Glomerular endothelial cell (primary cell): ENCODE results near the gene MSANTD2. TPM values are rescaled to one million over a fixed set of nuclear protein-coding genes. Genes with fewer than 3 reads are reported as not detected.
"Not testable (repeated sequence)": the region's sequence is repeated elsewhere in the genome, so short reads cannot be mapped to it uniquely, and the experiment has no call there.

Experiments used
- DNase-seq: peaks from one replicate; pipeline ENCODE4 v3.0.0-alpha.2; 2011; ENCODE audit warnings: low read depth, low spot score; ENCODE audit errors: extremely low read depth
- total RNA-seq: library from RNA; depleted of rRNA; stranded (reverse); fragments of >200 nt; gene quantifications from 2 replicates; pipeline ENCODE4 v1.2.3, GENCODE V29; 2015

MSANTD2 gene
- total RNA-seq, 1 donor from 2014 or later = 17.4 TPM

GRCh38 chr11:124778281-124778680 lies 21.9 kb downstream of the MSANTD2 start:
- DNase-seq = no peak

DNA sequence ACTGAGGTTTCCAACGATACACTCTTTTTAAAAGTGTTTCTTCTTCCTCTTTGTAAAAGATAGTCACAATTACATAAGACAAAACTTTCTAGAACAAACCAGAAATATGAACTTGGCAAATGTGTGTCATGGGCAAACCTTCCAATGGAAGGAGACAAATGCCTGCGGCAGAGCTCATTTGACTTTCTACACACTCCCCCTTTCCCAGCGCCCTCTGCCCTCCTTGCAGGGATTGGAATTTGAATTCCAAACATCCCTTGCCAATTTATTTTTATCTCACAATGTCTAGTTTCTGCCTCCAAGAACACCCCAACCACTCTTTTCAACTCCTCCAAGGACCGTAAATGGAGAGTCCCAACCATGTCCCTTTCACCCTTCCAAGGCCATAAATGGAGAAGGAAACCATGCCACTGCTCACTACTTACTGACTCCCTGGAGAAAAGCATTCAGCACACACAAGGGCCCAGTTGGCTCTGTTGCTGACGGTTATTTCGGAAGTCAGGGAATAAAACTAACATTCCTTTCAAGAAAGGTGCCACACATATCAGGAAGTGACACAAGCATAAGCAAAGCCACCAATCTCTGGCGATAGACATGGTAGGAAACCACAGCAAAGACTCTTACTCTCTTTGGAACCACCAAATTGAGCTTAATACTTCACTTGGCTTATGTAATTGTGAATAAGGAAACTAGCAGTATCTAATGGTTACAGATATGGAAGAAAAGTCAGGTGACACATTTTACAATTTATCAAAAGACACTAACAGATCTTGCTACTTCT lies 23.2 kb downstream of the MSANTD2 start:
- DNase-seq = no peak

DNA sequence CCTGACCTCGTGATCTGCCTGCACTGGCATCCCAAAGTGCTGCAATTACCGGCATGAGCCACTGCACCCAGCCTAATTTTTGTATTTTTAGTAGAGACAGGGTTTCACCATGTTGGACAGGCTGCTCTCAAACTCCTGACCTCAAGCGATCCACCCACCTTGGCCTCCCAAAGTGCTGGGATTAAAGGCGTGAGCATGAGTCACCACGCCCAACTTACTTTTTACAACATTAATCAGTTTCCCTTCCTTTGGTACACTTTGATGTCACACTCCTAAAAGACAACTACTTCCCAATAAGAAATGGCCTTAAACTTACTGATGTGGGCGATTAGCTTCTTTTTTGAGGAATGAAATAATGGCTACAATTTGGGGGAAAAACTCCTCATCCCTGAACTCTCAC lies 29.2 kb downstream of the MSANTD2 start:
- DNase-seq = not testable (repeated sequence)

GRCh38 chr11:124769806-124770774 lies 30.1 kb downstream of the MSANTD2 start:
- no peak for DNase-seq

DNA sequence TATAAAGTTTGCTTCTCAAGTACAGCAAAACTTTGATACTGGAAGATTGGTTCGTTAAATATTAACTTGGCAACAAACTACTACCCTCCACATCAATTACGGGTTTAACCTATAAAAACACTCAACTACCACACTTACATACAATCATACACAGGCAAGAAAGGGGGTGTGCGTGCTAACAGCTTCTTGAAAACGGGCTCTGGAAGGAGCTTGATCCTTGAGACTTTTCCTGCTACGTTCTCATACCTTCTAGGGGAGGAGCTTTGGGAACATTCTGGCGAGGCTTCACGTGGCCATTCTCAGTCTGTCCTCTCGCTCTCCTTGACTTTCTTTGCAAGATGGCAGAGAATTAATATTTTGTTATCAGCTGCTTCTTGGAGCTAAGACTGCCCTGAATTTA lies 31.3 kb downstream of the MSANTD2 start:
- DNase-seq = no peak

DNA sequence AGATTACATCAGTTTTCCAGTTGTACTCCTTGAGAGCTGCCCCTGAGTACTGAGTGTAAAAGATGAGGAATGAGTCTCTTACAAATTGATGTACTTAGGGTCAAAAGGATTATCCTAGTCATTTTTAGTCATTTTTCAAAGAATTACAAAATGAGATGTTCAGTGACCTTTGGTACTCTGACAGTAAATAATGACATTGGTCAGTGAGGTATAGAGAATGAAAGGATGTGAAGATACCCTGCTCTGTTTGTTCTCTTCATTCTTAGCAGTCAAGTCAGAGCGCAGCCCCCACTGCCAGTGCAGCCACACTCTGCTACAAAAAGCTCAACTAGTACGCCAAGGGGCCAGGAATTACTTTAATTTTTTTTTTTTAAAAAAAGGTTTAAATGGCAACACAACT lies 34.0 kb downstream of the MSANTD2 start:
- no peak for DNase-seq

DNA sequence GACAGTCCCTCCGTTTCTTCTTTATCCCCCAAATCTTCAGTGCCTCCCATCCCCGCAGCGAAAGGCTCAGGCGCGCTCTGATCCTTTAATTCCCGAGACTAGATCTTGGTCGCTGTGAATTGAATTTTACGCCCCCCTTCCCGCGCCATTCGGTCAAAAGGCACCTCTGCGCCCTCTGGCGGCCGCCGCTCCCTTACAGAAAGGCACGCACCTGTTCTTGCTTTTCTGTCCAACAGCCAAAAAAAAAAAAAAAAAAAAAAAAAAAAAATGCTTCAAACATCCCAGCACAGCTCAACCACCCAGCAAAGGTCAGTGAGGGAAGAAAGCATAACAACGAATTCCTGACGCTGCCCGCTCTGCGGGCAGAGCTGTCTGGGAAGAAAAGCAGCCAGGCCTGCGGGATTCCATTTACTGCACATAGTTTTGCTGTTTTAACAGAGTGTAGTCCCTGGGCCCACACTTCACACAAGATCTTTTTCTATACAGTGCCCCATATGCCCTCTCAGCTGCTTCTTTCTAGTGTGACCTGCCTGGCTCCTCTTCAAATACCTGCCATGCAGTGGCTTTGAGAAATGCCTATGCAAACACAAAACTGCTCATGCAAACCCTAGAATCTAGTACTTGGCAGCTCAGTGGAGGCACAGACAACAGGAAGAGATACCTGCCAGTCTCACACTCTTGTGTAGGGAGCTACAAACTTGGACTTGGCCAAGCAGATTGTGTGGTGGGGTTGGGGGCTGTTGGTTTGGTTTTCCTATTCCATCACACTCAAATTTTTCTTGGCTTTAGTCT lies 36.9 kb downstream of the MSANTD2 start:
- DNase-seq = no peak

DNA sequence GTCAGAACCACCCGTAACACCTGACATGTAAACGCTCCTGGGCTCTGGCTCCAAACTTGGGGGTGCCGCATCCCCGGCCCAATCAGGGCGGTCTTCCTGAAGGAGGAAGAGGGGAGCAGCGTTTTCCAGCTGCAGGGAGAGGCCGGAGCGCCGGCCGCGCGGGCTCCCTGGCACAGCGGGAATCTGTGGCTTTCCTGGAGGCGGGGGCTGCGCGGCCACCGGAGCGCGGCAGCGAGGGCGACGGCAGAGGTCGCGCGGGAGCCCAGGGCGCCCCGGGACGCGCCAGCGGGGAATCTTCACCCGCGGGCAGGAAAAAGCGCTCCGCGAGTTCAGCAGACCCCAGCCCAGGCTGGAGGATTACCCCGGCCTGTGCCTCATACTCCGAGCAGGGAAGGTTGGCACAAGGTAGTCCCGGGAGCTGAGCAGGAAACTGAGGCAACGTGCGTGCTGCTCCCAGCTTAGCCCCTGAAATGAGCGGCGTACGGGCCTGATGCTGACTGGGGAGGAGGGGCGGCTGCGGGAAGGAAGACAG lies 37.5 kb downstream of the MSANTD2 start:
- no peak for DNase-seq

GRCh38 chr11:124762105-124762623 lies 38.0 kb downstream of the MSANTD2 start, which contains the start of gene ESAM:
Gene ESAM, minus strand, starts transcription at chr11:124762290. Its CDS starts 136 bp downstream, at chr11:124762154.
- DNase-seq = no peak

- DNase-seq = no peak
Observed at GRCh38 chr11:124761301-124762104, 38.7 kb downstream of the MSANTD2 start.

DNA sequence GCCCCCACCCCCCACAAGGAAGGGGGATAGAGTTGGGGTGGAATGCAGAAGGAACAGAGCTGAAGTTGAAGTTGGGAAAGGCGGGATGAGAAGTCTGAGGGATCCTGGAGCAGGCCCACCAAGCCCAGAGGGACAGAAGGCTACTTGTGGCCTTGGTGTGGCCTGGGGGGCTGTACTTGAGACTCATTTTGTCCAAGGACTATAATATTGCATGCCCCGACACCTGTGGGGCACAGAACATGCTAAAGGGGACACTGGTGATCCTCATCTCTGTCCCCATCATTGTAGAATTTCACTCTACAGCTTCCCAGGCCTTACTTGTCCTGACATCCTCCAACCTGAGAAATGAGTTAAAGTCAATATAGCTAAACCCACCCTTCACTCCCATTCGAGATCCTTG lies 39.4 kb downstream of the MSANTD2 start:
- no peak for DNase-seq

DNA sequence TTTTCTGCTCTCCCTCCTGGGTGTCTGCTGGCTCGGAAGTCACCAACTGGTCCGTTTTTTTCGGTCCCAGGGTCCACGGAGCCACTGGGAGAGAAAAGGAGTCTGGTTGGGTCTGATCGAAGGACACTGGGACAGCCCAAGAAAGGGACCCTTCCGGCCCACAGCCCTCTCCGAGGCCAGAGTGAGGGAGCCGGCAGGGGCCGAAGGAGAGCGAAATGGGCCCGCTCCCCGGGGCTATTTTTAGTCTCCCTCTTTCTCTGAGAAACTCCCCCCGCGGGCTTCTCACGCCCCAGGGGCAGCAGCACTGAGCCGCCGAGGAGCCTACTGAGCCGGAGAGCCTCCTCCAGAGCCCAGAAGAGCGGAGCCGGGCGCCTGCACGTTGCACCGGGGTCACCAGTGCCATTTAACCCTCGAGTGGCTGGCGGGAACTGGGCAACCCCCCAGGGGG lies 40.0 kb downstream of the MSANTD2 start:
- DNase-seq = no peak

GRCh38 chr11:124759266-124760204 lies 40.7 kb downstream of the MSANTD2 start:
- peak; percentile 93 for DNase-seq

DNA sequence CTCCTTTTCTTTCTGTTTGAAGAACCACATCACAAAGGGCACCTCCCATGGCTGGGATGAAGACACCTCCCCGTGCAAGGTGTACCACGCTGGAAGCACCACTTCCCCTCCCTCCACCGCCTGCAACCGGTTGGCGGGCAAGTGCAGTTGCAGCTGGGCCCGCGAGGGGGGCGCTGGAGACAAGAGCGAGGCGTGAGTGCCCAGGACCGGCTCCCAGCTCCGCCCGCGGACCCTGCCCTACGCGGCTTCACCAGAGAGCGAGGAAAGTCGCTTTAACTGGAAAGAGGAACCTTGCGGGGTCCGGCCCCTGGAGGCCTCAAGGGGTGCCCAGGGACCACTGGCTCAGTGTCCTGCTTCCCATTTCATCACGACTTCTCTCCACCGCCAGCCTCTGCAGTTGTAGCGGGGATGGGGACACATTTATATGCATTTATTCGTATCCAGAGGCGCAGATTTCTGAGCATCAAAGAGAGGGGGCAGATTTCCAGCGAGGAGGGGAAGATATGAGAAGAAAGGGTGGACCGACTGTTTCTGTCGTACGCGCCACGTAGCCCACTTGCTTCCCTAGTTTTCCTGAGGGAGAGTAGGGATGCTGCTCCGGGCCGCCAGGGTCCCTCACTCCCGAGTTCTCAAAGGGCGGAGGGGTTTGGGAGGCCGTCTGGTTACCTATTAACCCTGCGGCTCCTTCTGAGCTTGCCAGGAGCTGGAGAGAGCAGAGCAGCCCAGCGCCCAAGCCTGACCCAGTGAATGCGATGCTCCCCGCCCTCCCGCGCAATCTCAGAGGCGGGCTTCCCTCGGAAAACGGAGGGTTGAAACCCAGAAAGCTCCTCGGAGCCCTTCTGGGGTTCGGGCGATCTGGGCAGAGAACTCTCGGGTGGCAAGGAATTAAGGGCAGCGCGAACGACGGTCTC lies 41.6 kb downstream of the MSANTD2 start:
- DNase-seq = no peak

- no peak for DNase-seq
Observed at GRCh38 chr11:124757320-124757719, 42.9 kb downstream of the MSANTD2 start.

DNA sequence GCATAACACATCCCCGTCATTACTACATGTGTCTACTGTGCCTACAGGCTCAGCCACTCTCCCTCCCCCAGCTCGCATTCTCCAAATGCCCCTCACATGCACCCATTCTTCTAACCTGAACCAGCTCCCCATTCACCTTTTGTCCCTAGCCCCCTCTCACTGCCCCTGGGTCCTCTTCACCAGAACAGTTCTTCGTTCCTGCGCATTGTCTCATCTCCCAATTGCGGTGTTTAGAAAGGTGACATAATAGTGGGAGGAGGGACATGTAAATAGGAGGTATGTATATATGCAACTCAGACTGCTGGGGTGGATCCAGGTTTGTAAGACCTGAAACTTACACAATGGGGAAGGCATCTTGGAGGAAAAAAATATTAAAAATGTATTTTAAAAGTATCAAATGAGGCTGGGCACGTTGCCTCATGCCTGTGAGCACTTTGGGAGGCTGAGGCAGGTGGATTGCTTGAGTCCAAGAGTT lies 43.4 kb downstream of the MSANTD2 start:
- no peak for DNase-seq
